GM12801 (cell line): ENCODE results near the gene PLCB1.

Source experiments
- CTCF ChIP-seq: IDR thresholded peaks from one replicate; pipeline ENCODE4 v1.5.1; 2011; ENCODE audit warnings: control low read depth; ENCODE audit not compliant: insufficient read length; ENCODE audit errors: extremely low read depth

The PLCB1 gene

GRCh38 chr20:8145246-8146168 is 13.4 kb downstream of the PLCB1 start:
- TF ChIP-seq CTCF = no peak

GRCh38 chr20:8147476-8147875 is 15.4 kb downstream of the PLCB1 start:
- TF ChIP-seq CTCF = no peak

- no peak for TF ChIP-seq CTCF
These were observed 16.4 kb downstream of the PLCB1 start for GRCh38 chr20:8148501-8148900.

GRCh38 chr20:8150591-8150990 is 18.5 kb downstream of the PLCB1 start:
- no peak for TF ChIP-seq CTCF

- TF ChIP-seq CTCF = no peak
These were observed 19.3 kb downstream of the PLCB1 start for GRCh38 chr20:8151372-8151771.

GRCh38 chr20:8152183-8152582 is 20.1 kb downstream of the PLCB1 start:
- TF ChIP-seq CTCF = no peak

GRCh38 chr20:8152847-8153246 is 20.8 kb downstream of the PLCB1 start:
- no peak for TF ChIP-seq CTCF
